Activated T-cell treated with anti-CD3 and anti-CD28 coated beads for 24 hours (primary cell): ENCODE measurements around the gene PLPP4.

Experiments used
- DNase-seq: peaks from one replicate; pipeline ENCODE4 v3.0.0-alpha.2; 2020; ENCODE audit warnings: low read depth

PLPP4 gene

GRCh38 chr10:120575411-120575810 lies 118.4 kb downstream of the PLPP4 start:
- no peak for DNase-seq

GRCh38 chr10:120578134-120578533 lies 121.1 kb downstream of the PLPP4 start:
- no peak for DNase-seq

GRCh38 chr10:120578890-120579289 lies 121.9 kb downstream of the PLPP4 start:
- DNase-seq, result no peak

- DNase-seq, result no peak
These were observed 124.2 kb downstream of the PLPP4 start for GRCh38 chr10:120580918-120581895.

- no peak for DNase-seq
These were observed 125.7 kb downstream of the PLPP4 start for GRCh38 chr10:120582753-120583152.

- DNase-seq, result no peak
These were observed 126.5 kb downstream of the PLPP4 start for GRCh38 chr10:120583424-120584108.

- DNase-seq, result no peak
These were observed 127.8 kb downstream of the PLPP4 start for GRCh38 chr10:120584786-120585185.

- no peak for DNase-seq
These were observed 129.4 kb downstream of the PLPP4 start for GRCh38 chr10:120586471-120586872.

GRCh38 chr10:120587061-120587460 lies 130.0 kb downstream of the PLPP4 start:
- no peak for DNase-seq

- DNase-seq, result no peak
These were observed 131.3 kb downstream of the PLPP4 start for GRCh38 chr10:120588311-120588710.

- no peak for DNase-seq
These were observed 136.7 kb downstream of the PLPP4 start for GRCh38 chr10:120593693-120594092.

GRCh38 chr10:120597902-120598301 lies 140.9 kb downstream of the PLPP4 start:
- DNase-seq, result no peak

GRCh38 chr10:120598386-120598785 lies 141.4 kb downstream of the PLPP4 start:
- DNase-seq, result no peak

GRCh38 chr10:120599200-120599724 lies 142.2 kb downstream of the PLPP4 start:
- no peak for DNase-seq

- DNase-seq, result no peak
These were observed 144.0 kb downstream of the PLPP4 start for GRCh38 chr10:120600871-120601649.

- no peak for DNase-seq
These were observed 145.0 kb downstream of the PLPP4 start for GRCh38 chr10:120601999-120602398.

- DNase-seq, result no peak
These were observed 148.4 kb downstream of the PLPP4 start for GRCh38 chr10:120605410-120605809.

GRCh38 chr10:120606051-120606764 lies 149.2 kb downstream of the PLPP4 start:
- DNase-seq, result no peak

- no peak for DNase-seq
These were observed 150.1 kb downstream of the PLPP4 start for GRCh38 chr10:120607016-120607709.
